Cardiac fibroblast (primary cell): ENCODE results near the gene PRKCH.

Source experiments
- DNase-seq, 2 donors: peaks; one replicate each; pipeline versions ENCODE4 v3.0.0 to v3.0.0-alpha.2; 2010; ENCODE audit warnings: low read depth in 2 of 2
- H3K4me3 ChIP-seq, 2 donors: replicated peaks in 1 of 2; 1 replicate in 1 of 2; 2 replicates in 1 of 2; pipeline ENCODE4 v1.5.1; 2011; ENCODE audit warnings: low read depth in 2 of 2, low read length in 2 of 2, mild to moderate bottlenecking in 2 of 2, moderate library complexity in 1 of 2
- TF ChIP-seq, protein P1 (sequence below): IDR thresholded peaks from one replicate; pipeline ENCODE4 v1.5.1; 2011; ENCODE audit warnings: low read depth, mild to moderate bottlenecking, low read length, inconsistent platforms

The PRKCH gene

DNA sequence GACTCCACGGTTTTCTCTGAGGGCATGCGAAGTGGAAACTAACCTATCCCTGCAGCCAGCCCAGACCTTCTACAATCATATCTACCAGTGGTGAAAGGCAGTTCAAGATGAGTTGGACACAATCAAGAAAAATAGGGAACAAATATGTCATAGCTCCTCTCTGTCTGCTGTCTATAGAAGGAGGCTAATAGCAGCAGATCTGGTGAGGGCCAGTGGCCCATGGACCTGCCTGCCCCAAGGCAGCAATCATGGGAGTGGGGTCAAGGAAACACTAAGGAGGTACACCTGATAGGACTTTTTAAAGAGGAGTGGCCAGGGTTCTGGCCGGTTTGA lies 149.5 kb downstream of the PRKCH start:
- H3K4me3 ChIP-seq, result peak overlapping the region in 1 of 2 donors; percentile 1
- TF ChIP-seq, protein P1, sequence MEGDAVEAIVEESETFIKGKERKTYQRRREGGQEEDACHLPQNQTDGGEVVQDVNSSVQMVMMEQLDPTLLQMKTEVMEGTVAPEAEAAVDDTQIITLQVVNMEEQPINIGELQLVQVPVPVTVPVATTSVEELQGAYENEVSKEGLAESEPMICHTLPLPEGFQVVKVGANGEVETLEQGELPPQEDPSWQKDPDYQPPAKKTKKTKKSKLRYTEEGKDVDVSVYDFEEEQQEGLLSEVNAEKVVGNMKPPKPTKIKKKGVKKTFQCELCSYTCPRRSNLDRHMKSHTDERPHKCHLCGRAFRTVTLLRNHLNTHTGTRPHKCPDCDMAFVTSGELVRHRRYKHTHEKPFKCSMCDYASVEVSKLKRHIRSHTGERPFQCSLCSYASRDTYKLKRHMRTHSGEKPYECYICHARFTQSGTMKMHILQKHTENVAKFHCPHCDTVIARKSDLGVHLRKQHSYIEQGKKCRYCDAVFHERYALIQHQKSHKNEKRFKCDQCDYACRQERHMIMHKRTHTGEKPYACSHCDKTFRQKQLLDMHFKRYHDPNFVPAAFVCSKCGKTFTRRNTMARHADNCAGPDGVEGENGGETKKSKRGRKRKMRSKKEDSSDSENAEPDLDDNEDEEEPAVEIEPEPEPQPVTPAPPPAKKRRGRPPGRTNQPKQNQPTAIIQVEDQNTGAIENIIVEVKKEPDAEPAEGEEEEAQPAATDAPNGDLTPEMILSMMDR, result no peak
- DNase-seq, result no peak

DNA sequence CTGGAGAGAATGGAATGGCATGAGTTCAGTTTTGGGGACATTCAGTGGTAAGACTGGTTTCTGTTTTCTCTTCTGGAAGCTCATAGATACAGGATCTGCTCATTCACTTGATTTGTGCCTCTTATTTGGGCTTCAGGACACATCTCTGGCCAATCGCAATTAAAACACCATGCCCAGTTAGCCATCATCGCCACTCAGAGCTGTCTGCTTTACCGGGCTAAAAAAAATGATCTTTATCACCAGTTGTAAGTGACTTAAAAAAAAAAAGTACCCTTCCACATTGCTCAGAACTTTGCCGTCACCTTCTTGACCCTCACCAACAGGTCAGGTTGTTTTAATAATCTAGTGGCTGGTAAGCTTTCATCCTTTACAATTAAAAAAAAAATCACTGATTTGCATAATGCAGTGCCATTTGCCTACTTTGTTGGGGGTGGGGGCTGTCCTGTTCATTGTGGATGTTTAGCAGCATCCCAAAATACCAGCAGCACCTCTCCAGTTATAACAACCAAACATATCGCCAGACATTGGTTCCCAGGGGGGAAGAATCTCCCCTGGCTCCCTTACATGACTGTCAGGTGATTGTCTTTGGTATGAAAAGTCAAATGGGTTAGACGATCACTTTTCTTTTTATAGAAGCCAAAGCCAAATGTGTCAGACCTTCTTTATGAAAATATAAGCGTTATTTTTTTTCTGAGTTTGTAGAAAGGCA lies 150.1 kb downstream of the PRKCH start:
- DNase-seq, result peak; percentile 43 to 62
- TF ChIP-seq, protein P1, result no peak
- H3K4me3 ChIP-seq, result peak overlapping the region; percentile 37 to 51

DNA sequence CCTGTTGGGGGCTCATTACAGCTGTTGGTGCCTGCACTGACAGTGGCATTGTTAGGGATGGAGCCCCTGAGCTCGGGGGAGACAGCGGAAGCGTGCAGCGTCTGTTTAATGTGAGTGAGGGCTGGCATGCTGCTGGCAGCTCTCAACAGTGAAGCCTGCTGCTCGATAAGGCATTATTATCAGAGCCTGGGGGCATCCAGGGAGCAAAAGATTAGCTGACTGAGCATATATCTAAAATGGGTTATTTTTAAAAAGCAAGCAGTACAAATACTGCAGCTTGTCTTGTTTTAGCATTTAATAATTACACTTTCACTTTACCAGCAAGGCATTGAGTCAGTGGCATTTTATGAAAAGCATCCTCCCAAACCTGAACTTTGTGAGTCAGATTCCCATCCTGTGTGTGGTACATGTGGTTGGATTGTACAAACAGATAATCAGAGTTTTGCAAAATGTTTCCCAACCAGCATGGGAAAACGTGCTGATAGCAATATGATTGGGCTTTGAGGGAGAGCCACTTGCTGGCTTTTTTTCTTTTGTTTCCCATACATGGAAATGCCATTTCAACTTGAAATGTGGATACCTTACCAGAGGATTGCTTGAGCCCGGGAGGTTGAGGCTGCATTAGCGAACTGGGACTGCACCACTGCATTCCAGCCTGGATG lies 150.8 kb downstream of the PRKCH start:
- DNase-seq, result peak; percentile 96 to 99
- peak overlapping the region; percentile 37 to 51 for H3K4me3 ChIP-seq
- TF ChIP-seq, protein P1, result no peak

DNA sequence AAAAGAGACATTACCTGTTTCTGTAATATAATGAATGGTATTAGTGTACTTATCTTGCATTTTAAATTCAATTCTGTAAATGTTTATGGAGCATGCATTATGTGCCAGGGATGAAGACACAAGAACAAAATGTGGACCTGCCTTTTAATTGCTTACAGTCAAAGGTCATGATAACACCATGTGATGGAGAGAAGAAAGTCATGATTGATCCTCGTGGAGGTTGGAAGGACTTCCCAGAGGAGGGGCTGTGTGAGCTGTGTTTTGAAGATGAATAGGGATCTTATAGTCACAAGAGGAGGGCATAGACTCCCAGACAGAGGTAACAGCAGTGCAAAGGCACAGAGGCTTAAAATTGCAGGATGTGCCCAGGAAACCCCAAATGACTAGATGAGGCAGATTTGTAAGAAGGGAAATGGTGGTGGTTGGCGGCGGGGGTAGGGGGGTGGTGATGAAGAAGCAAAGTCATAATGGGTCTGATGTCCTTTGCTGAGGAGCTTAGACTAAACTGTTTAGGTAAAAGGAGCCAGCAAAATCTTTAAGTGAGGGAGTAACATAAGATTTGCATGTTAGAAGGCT lies 151.5 kb downstream of the PRKCH start:
- TF ChIP-seq, protein P1, result no peak
- no peak overlapping the region for H3K4me3 ChIP-seq
- DNase-seq, result peak; percentile 41 to 62

DNA sequence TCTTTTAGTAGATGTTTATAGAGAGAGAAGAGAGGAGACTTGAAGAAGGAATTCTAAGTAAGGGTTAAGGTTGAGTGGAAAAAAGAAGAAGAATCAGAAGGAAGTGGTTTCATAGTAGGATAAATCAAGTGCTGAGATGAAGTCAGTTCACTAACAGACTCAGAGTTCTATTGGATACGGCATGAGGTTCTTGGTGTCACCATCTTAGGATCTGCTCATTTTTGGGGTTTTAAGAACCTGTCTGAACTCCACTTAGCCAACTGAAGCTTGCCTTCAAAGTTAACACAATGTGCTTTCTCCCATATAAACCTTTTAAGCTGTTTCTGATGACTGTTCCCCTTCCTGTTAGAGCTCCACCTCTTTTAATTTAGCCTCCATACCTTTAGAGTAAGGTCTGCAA lies 152.6 kb downstream of the PRKCH start:
- TF ChIP-seq, protein P1, result no peak
- no peak overlapping the region for H3K4me3 ChIP-seq
- no peak for DNase-seq

DNA sequence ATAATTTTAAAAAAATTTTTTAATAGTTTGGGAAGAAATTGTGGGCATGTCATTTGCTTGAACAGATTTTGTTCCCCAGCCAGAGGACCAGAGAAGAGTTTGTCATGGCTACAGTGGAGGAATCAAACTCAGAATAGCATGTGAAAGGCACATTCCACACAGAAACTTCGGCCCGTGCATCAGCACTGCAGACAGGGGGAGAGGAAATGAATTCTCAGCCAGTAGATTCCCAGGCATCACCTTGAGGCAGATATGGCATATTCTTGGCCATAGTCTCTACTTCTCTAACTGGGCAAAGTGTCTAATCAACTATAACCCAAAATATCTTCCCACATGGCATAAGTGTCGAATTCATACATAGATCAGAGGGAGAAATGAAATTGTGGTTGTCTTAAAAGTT lies 153.3 kb downstream of the PRKCH start:
- TF ChIP-seq, protein P1, result peak; percentile 5
- DNase-seq, result peak; percentile 49 to 64
- H3K4me3 ChIP-seq, result no peak overlapping the region
